Hematopoietic multipotent progenitor cell treated with erythropoietin and hydrocortisone succinate and interleukin-3 and kit ligand, for 8 days (in vitro differentiated cells): ENCODE data around the gene LRRIQ1.
"Not testable (repeated sequence)": the region's sequence is repeated elsewhere in the genome, so short reads cannot be mapped to it uniquely, and the experiment has no call there.

Experiments
- DNase-seq: peaks from one replicate; pipeline ENCODE4 v3.0.0-alpha.2; 2015

Gene LRRIQ1

DNA sequence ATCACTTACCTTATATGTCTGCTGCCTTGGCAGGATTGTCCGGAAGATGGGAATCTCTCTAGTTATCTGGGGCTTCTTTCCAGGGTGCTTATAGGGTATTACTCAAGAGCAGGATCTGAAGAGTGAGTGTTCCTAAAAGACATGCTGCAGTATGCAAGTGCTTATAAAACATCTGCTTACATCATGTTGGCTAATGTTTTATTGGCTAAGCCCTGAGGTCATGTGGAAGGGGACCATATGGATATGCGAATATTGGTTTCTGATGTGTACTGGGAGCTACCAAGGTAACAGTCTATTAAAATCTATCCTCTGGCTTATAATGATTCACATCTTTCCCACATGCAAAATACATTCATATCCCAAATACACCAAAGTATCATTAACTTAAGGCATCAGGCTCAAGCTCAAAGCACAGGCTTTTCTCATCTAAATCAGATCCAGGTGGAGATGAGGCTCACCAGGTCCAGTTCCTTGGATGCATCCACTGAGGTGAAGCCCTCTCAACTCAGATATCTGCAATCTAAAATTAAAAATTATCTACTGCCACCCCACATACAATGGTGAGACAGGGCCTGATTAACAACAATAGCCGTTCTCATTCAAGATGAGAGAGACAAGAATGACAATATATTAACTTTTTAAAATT is 29.8 kb downstream of the LRRIQ1 start:
- DNase-seq, result no peak

DNA sequence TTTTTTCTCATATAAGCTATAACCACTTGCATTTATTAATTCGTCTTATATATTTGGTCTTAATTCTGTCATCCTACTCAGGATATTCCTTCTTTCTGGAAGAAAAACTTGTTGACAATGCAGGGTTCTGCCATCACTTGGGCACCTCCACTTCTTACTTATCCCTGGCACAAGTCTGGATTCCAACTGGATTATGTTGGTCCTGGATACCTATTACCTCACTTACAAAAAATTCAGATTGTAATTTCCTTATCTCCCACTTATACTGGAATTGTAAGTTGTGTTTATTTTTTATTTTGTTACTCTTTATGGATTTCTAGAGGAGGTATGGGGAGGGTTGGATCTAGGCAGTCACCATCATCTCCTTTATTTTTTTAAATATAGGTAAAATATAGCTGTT is 36.7 kb downstream of the LRRIQ1 start:
- no peak for DNase-seq

DNA sequence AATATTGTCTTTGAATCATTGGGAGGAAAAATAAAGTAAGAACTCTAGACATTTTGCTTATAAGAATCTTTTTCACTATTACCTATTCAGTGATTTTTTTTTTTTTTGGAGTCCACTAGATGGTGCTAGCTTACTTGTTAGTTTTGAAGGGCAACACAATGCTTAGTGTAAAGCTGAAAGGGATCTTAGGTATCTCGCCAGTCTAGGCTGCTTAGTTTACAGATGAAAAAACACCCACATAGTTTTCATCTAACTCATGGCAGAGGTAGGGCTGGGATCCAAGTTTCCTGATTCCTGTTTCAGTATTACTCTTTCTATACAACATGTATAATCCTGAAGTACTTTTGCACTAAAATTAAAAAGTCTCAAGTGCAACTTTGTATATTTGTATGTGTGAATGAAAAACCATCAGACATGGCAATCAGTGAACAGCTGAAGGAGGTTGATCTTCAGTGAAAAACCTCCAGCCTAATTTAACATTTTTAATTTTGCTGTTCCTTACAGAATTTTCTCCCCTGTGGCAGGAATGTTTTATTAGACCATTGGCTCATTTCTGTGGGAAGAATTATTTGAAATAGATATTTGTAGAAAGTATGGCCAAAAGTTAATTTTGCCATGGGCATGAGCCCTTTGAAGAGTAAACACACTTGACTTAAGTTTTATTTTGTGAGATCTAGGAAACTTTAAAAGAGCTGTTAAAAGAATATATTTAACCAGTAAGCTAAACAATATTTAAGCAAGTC is 40.7 kb downstream of the LRRIQ1 start:
- peak; percentile 37 for DNase-seq

DNA sequence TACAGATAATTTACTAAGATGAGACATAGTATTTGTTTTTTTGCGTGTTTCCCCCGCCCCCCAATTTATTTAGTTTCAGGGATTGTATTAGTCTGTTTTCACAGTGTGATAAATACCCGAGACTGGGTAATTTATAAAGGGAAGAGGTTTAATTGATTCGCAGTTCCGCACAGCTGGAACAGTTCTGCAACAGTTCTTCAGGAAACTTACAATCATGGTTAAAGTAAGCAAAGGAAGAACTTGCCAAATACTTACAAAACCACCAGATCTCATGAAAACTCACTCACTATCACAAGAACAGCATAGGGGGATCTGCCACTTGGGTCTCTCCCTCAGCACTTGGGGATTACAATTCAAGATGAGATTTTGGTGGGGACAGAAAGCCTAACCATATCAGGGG is 48.9 kb downstream of the LRRIQ1 start:
- no peak for DNase-seq

GRCh38 chr12:85089792-85090191 is 53.6 kb downstream of the LRRIQ1 start:
- DNase-seq, result no peak

GRCh38 chr12:85092814-85093370 is 56.7 kb downstream of the LRRIQ1 start:
- DNase-seq, result no peak

- no peak for DNase-seq
Observed at GRCh38 chr12:85095501-85095900, 59.4 kb downstream of the LRRIQ1 start.

DNA sequence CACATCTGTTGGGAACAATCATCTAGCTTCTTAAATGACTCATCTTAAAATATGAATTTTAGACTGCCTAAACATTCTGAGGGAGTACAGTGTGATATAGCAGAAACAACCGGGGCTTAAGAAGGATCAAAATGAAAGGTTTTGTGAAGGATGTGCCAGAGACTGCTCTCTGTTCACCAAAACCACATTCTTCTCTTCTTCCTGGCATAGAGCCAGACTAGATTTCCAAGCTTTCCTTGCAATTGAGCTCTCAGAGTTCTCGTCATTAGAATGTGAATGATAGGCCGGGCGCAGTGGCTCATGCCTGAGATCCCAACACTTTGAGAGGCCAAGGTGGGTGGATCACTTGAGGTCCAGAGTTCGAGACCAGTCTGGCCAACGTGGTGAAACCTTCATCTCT is 94.5 kb downstream of the LRRIQ1 start:
- DNase-seq, result no peak

- no peak for DNase-seq
Observed at GRCh38 chr12:85138833-85139232, 102.7 kb downstream of the LRRIQ1 start.

GRCh38 chr12:85147331-85147730 is 111.2 kb downstream of the LRRIQ1 start:
- no peak for DNase-seq

DNA sequence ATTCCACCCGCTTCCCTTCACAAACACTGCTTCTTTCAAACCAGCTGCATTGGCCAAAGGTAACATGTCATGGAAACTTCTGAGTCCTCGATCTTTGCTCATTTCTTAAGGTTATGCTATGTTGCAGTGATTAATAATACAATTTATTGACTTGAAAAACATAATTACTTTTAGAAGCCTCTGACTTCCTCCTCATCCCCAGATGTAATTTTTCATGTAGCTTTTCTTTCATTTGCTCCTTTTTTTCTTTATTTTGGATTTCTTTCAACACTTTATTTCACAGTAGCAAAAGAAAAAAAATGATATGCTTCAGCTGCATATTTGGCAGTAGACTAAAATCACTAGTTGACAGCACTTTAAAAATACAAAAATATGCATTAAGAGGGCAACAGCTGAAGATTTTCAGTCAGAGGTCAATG is 116.2 kb downstream of the LRRIQ1 start:
- DNase-seq, result no peak

DNA sequence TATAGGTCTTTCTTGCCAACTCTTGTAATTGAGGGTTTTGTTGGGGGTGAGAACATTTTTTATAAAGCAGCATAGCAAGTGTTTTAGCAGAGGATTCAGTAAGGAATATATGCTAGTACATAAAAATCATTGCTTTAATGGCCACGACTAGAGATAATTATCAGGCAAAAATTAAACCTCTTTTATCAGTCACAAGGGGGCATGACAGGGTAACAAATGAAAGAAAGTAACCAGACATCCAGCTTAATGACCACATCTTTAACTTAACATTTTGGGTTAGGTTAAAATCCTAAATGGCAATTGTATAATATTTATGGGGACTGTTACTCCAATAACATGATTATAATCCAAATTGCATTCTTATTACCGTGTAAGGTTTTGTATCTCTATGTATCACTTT is 119.6 kb downstream of the LRRIQ1 start:
- DNase-seq, result peak; percentile 26

DNA sequence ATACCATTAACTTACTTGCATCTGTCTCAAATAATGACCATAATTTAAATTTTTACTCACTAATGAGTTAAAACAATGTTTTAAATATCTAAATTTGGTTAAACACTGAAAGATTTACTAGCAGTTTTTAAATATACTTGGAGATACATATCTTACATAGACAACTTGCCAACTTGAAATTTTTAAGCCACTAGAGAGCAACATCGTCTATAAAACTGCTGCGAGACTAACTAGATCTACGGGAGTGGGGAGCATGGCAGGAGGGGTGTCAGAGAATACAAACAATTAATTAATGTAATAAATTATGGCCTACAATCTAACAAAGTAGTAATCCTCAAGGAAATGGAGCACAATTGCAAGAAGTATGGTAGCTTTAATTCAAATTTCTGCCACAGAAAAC is 120.4 kb downstream of the LRRIQ1 start:
- no peak for DNase-seq

DNA sequence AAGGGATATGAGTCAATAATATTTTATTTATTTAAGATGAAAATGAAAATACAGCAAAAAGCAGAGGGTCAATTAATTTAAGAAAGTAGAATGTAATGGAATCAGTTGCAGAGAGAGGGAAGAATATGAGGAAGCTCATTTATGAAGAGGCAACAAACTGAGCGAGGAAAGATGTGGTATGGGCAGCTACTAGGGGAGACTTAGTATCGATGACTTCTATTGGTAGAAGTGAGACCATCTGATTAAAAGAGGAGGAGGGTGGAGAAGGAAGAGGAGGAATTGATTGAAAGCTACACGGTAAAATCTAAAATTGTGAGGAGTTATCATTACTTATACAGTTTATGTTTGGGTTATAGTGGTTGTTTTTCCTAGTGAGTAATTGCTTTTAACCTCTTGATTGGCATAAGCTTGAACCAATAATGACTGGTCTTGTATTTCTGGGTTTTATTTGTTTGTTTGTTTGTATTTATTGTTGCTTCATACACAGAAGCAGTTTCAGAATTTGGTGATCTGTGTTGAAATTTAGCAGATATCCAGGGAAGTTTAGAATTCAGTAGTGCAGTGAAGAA is 121.0 kb downstream of the LRRIQ1 start:
- no peak for DNase-seq

GRCh38 chr12:85163752-85164321 is 127.7 kb downstream of the LRRIQ1 start:
- DNase-seq, result no peak

GRCh38 chr12:85179680-85180270 is 143.6 kb downstream of the LRRIQ1 start:
- no peak for DNase-seq

- no peak for DNase-seq
Observed at GRCh38 chr12:85182699-85183098, 146.5 kb downstream of the LRRIQ1 start.

- no peak for DNase-seq
Observed at GRCh38 chr12:85183855-85184254, 147.7 kb downstream of the LRRIQ1 start.

DNA sequence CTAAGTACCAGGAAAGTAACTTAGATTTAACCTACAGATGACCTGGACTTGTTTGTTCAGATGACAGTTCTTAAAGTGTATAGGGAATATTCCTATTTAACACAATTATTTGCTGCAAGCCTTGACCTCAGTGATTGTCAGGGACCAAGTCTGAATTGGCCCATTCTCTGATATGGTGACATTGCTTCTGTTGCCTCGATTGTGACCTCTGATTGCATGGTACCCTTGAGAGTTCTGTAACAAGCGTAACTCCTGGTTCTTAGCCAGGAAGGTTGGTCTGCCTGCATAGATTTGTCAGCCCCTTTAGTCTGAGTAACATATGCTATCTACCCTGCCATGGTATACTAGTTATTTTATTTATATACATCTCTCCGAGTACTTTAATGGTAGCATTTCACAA is 150.1 kb downstream of the LRRIQ1 start:
- no peak for DNase-seq

DNA sequence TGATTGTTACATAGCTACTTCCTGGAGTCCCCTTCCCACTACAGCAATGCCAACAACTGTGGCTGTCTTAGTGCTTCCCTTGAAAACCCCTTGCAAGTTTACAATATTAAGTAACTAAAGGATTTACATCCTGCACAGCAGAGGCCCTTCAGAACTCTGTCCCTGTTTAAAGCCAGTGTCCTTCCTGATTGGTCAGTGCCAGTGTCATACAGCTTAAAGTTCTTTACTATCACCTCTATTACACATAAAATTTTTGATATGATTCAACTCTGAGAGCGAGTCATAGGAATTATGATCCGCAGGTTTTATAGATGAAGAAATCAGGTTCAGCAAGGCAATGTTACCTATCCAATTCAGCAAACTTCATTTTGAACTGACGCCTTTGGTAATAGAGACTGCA is 152.5 kb downstream of the LRRIQ1 start:
- DNase-seq, result no peak

- no peak for DNase-seq
Observed at GRCh38 chr12:85190728-85191127, 154.6 kb downstream of the LRRIQ1 start.

DNA sequence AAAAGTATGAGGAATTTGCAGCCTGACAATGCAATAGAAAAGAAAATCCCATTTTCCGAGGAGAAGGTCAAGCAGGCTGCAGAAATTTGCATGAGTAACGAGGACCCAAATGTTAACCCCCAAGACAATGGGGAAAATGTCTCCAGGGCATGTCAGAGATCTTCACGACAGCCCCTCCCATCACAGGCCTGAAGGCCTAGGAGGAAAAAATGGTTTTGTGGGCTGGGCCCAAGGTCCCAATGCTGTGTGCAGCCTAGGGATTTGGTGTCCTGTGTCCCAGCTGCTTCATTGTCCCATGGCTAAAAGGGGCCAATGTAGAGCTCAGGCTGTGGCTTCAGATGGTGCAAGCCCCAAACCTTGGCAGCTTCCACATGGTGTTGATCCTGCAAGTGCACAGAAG is 167.7 kb downstream of the LRRIQ1 start:
- not testable (repeated sequence) for DNase-seq

- no peak for DNase-seq
Observed at GRCh38 chr12:85206543-85206942, 170.4 kb downstream of the LRRIQ1 start.
